ENCODE data around the gene BAD. TPM values are rescaled to one million over a fixed set of nuclear protein-coding genes. Genes with fewer than 3 reads are reported as not detected.

BAD gene
- total RNA-seq, 3 donors from 2014 or later = 56.8 to 90.9 (median 75.4) TPM

GRCh38 chr11:64258356-64258755 is 26.1 kb downstream of the BAD start:
- intact Hi-C loops (cut with DNase I, micrococcal nuclease) = no loop called here
- Histone ChIP-seq H3K4me3 (no peak overlapping the region), H3K9me3 (no peaks in the 10 kb centered on the region), H3K4me1 (ENCODE audit: low read depth) (no peaks in the 10 kb centered on the region), H3K36me3 (ENCODE audit: low read depth) (peaks cover 3% of the 10 kb centered on the region)
- TF ChIP-seq CTCF (IDR thresholded peaks at IDR 0.05) = no peak
- DNase-seq = no peak
- no peak for ATAC-seq

- DNase-seq (no peak), ATAC-seq (no peak)
- Histone ChIP-seq H3K4me3 (no peak overlapping the region), H3K36me3 (ENCODE audit: low read depth) (peaks cover 3% of the 10 kb centered on the region), H3K4me1 (ENCODE audit: low read depth) (peaks cover 8% of the 10 kb centered on the region), H3K9me3 (no peaks in the 10 kb centered on the region)
- intact Hi-C loops (cut with DNase I, micrococcal nuclease) = no loop called here
- no peak for TF ChIP-seq CTCF (IDR thresholded peaks at IDR 0.05)
These were observed 28.2 kb downstream of the BAD start for GRCh38 chr11:64256300-64256699.

- peaks cover 14% of the 10 kb centered on the region for H3K4me1 ChIP-seq (ENCODE audit: low read depth)
- no peaks in the 10 kb centered on the region for H3K9me3 ChIP-seq
- DNase-seq = no peak
- peaks cover 3% of the 10 kb centered on the region for H3K36me3 ChIP-seq (ENCODE audit: low read depth)
- no peak overlapping the region for H3K4me3 ChIP-seq
- intact Hi-C loops (cut with DNase I, micrococcal nuclease) = no loop called here
- no peak for ATAC-seq
- TF ChIP-seq CTCF (IDR thresholded peaks at IDR 0.05) = no peak
These were observed 29.0 kb downstream of the BAD start for GRCh38 chr11:64255135-64256128.

GRCh38 chr11:64254326-64254725 is 30.1 kb downstream of the BAD start:
- no peak for ATAC-seq
- TF ChIP-seq CTCF (IDR thresholded peaks at IDR 0.05) = no peak
- Histone ChIP-seq H3K36me3 (ENCODE audit: low read depth) (peaks cover 3% of the 10 kb centered on the region), H3K4me3 (no peak overlapping the region), H3K4me1 (ENCODE audit: low read depth) (peaks cover 16% of the 10 kb centered on the region), H3K9me3 (no peaks in the 10 kb centered on the region)
- intact Hi-C loops (cut with DNase I, micrococcal nuclease) = no loop called here
- DNase-seq = no peak

- Histone ChIP-seq H3K36me3 (ENCODE audit: low read depth) (peaks cover 3% of the 10 kb centered on the region), H3K4me3 (no peak overlapping the region), H3K4me1 (ENCODE audit: low read depth) (peaks cover 16% of the 10 kb centered on the region), H3K9me3 (no peaks in the 10 kb centered on the region)
- intact Hi-C loops (cut with DNase I, micrococcal nuclease) = no loop called here
- no peak for ATAC-seq
- no peak for DNase-seq
- no peak for TF ChIP-seq CTCF (IDR thresholded peaks at IDR 0.05)
These were observed 31.0 kb downstream of the BAD start for GRCh38 chr11:64253481-64253880.

All from mucosa of descending colon (tissue), 3 donors.